CD4-positive, alpha-beta T cell treated with Interleukin-15 for 4 hours (primary cell): ENCODE measurements around the gene CAMKK2.
"Not testable (repeated sequence)": the region's sequence is repeated elsewhere in the genome, so short reads cannot be mapped to it uniquely, and the experiment has no call there.

Experiments used
- DNase-seq: peaks from one replicate; pipeline ENCODE4 v3.0.0-alpha.2; 2020; ENCODE audit warnings: low spot score

The CAMKK2 gene

DNA sequence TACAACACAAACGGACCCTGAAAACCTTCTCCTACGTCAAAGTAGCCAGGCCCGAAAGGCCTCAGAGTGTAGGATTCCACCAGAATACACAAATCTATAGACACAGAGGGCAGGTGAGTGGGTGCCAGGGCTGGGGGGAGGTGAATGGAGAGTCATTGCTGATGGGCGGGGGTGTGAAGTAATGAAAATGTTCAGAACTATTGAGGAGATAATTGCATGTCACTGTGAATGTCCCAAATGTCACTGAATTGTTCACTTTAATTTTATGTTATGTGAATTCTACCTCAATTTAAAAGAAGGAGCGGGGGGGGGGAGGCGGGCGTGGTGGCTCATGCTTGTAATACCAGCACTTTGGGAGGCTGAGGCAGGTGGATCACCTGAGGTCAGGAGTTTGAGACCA, 50.6 kb downstream of the CAMKK2 start:
- DNase-seq, result no peak

DNA sequence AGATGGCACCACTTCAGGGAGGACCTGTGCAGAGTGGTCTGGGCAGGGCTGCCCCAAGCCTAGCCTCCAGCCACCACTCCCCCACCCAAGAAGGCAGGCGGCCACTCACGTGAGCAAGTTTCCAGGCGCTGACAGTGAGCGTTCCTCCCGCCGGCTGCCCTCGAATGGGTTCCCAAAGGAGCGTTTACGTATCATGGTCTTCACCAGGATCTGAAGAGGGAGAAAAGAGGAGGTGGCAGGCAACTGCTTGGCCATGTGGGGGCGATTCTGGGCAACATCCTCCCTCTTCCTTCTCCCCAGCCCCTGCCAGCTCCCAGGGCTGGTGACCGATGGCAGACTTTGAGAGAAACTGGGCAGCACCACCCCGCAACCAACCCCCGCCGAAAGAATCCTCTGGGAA, 51.5 kb downstream of the CAMKK2 start:
- no peak for DNase-seq

DNA sequence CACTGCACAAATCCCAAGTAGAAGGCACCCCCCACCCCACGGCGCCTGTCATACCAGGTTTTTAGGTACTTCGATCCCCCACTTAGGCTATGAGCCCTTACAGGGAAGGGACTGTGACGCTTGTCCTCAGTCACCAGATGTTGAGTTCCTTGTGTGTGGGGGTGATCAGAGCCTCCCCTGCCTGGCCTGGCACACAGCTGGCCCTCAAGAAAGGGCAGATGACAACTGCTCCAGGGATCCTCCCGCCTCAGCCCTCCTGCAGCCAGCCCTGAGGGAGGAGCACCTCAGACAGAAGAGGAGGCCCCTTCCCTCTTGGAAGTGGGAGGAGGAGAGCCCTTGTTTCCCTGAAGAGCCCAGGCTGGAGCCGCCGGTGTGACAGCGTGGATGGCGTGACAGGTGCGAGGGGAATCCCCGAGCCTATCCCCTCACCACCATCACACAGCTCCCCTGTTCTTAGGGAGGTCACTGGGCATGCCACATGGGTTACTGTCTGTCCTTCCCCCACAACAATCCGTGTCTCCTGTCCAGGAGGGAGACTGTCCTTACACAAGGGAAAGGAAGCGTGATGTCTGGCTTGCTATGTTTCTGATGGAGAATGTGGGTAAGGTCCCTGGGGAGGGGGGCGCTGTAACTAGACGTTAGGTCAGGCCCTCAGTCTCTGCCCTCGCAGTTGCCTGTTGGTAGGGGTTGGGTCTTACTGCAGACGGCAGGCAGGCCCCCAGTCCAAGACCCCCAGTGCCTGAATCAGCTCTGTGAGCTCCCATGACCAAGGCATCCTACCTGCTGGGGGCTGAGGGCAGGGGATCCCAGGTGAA, 55.1 kb downstream of the CAMKK2 start:
- DNase-seq, result no peak

GRCh38 chr12:121240484-121241101, 55.9 kb downstream of the CAMKK2 start:
- peak; percentile 80 for DNase-seq

DNA sequence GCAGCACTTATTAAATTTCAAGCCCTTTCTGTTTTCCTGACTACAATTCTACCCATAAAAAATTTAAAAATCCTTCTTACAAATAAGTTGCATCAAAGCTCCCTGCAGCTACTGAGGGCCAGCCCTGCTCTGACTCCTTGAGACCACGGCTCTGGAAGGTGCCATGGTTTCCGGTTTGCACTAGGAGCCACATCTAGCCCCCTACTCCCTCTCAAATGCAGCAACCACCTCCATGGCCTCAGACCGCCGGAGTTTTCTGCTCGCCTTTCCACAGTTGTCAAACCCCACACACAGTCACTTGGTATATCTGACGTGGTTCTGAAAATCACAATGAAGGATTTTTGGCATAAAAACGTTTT, 56.5 kb downstream of the CAMKK2 start:
- no peak for DNase-seq

DNA sequence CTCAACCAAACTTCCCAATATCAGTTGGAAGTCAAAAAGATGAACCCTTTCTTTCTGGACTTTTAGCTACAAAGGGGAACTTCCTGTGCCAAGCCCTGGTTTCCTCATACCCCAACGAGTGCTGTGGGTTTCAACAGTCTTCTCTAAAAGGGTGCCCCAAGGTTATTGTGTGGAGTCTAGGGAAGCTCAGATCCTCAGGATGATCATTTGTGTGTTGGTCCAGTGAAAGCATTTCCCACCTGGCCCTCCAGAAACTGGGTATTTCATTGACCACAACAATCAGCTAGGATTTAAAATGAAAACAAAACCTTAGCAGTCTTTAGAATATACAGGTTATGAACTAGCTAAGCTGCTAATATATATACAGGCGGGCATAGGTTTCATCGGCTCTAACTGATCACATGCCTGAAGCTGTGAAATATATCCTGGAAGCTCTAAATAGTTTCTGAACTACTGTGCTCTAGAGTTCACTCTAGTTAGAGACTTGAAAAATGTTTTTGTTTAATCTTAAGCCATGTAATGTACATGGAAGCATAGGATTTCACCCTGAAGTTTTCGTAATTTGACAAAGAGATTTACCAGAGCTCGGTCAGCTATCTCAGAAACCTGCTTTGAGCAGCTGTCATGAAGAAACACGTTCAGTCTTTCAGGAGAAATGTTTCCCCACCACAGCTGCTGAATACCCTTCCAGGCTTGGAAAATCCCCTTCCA, 57.0 kb downstream of the CAMKK2 start:
- no peak for DNase-seq

DNA sequence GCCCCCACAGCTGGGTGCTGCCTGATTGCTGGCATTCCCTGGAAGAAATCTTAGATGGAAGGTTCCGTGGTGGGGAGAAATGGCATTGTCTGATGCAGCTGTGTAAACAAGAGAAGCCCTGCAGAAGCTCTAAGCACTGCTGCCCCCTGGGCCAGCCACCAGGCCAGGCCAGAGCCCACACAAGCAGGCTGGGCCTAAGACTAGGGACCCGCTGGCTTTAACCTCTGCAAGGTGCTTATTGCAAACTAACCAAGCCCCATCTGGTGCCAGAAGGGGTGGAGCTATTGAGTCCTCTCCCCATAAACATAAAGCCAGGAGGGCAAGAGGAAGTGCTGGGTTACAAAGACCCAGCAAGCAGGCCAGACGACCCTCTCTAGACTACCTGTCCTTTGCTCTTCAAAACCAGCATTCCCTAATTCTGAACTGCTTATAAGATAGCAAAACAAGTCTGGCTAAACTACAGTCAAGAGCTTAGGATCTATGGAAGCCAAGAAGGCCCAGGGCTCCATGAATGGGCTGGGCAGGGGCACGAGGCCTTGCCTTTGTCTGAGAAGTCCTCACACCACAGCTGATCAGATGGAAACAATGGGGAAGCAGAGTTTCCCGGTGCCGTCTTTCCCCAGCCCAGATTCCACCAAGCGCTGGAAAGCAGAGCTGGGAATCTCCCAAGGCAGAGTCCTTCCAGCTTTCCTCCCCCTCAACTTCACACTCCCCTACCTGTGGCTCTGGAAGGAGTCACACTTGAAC, 57.7 kb downstream of the CAMKK2 start:
- DNase-seq, result no peak

DNA sequence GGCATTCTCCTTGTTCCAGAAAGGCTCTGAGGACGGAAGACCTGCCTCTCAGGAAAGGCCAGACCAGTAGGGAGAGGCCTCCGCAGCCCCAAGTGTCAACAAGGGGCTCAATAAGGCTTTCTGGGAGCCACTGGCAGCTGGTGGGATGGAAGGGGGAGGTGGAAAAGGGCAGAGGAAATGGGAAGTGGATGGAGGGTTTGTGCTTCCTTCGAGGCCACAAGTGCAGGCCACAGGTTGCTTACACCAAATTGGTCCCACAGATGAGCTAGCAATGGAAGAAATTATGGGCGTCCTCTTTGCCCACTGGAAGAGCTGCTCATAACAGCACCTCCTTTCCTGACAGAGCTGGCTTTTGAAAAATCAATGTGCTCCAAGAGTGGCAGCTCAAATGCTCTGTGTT, 58.4 kb downstream of the CAMKK2 start:
- DNase-seq, result no peak

- no peak for DNase-seq
Observed at GRCh38 chr12:121237415-121237814, 59.1 kb downstream of the CAMKK2 start.

GRCh38 chr12:121236776-121237175, 59.7 kb downstream of the CAMKK2 start:
- DNase-seq, result no peak

DNA sequence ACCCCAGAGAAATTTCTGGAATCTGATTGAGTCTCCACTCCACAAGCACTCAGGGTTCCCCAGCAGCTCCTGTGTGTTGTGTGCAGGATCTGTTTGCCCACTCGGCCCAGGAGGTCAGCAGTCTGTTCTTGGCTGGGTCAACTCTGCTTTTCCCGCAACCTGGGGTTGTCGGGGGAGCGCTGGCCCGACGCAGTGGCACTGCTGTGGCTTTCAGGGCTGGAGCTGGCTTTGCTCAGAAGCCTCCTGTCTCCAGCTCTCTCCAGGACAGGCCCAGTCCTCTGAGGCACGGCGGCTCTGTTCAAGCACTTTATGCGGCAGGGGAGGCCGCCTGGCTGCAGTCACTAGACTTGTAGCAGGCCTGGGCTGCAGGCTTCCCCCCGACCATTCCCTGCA, 62.9 kb downstream of the CAMKK2 start:
- DNase-seq, result no peak

- no peak for DNase-seq
Observed at GRCh38 chr12:121232977-121233627, 63.4 kb downstream of the CAMKK2 start.

- DNase-seq, result no peak
Observed at GRCh38 chr12:121232163-121232562, 64.3 kb downstream of the CAMKK2 start.

DNA sequence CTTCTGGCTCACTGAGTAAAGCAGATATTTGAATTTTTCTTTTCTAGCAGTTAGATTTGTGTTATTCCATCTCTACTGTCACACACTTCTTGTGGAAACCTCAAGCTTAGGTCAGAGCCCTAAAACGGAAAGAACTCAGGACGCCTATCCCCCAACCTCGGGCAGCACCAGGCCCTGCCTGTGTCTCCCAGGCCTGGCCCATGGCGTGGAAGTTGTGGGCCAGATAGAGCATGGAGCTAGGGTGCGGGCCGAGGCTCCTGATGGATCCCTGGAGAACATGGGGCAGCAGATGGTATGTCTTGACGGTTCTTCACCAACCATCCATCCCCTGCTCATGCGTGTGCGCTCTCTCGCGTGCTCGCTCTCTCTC, 66.0 kb downstream of the CAMKK2 start:
- no peak for DNase-seq

GRCh38 chr12:121229826-121230537, 66.5 kb downstream of the CAMKK2 start:
- peak; percentile 63 for DNase-seq

GRCh38 chr12:121228919-121229665, 67.4 kb downstream of the CAMKK2 start:
- DNase-seq, result no peak

- no peak for DNase-seq
Observed at GRCh38 chr12:121227294-121227693, 69.2 kb downstream of the CAMKK2 start.

GRCh38 chr12:121226871-121227270, 69.6 kb downstream of the CAMKK2 start:
- not testable (repeated sequence) for DNase-seq

GRCh38 chr12:121226399-121226798, 70.1 kb downstream of the CAMKK2 start:
- DNase-seq, result no peak

DNA sequence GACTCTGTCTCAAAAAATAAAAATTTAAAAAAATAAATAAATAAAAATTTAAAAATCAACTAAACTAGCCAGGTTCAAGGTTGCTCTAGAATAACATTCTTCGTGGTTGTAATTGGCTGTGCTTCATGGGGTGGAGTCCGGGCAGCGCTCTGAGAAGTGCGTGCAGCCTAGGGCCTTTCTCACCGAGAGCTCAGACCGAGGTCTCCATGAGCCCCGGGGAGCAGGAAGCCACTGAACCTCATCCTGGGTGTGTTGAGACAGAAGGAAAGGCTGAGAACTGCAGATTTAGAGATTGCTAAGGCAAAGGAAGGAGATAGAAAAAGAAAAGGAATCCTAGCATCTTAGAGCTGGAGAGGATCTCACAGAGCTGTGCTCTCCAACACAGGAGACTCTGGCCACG, 71.9 kb downstream of the CAMKK2 start:
- DNase-seq, result peak; percentile 49
